Skeletal muscle cell (primary cell): ENCODE measurements around the gene PIP5K1B.

Experiments used
- DNase-seq: peaks from one replicate; pipeline ENCODE4 v3.0.0-alpha.2; 2010; ENCODE audit warnings: low read depth
- H3K4me3 ChIP-seq: 2 replicates; pipeline ENCODE4 v1.5.1; 2011; ENCODE audit warnings: low read depth, mild to moderate bottlenecking, control low read depth, low read length, moderate library complexity

PIP5K1B gene

GRCh38 chr9:68706363-68707201 lies 1.5 kb downstream of the PIP5K1B start:
- no peak overlapping the region for H3K4me3 ChIP-seq
- DNase-seq: no peak

- H3K4me3 ChIP-seq: no peak overlapping the region
- no peak for DNase-seq
Measured at GRCh38 chr9:68707801-68708488, 2.9 kb downstream of the PIP5K1B start.

GRCh38 chr9:68708513-68708912 lies 3.5 kb downstream of the PIP5K1B start:
- H3K4me3 ChIP-seq: no peak overlapping the region
- DNase-seq: no peak

GRCh38 chr9:68709291-68710110 lies 4.5 kb downstream of the PIP5K1B start:
- no peak for DNase-seq

GRCh38 chr9:68710111-68710471 lies 5.1 kb downstream of the PIP5K1B start:
- no peak for DNase-seq
- no peak overlapping the region for H3K4me3 ChIP-seq

More at GRCh38 chr9:68709291-68710110, 4.5 kb downstream of the PIP5K1B start:
- H3K4me3 ChIP-seq: no peak overlapping the region

- no peak overlapping the region for H3K4me3 ChIP-seq
- no peak for DNase-seq
Measured at GRCh38 chr9:68711281-68711680, 6.2 kb downstream of the PIP5K1B start.

- H3K4me3 ChIP-seq: no peak overlapping the region
- DNase-seq: no peak
Measured at GRCh38 chr9:68711932-68712331, 6.9 kb downstream of the PIP5K1B start.

- H3K4me3 ChIP-seq: no peak overlapping the region
- no peak for DNase-seq
Measured at GRCh38 chr9:68714416-68715180, 9.6 kb downstream of the PIP5K1B start.

- DNase-seq: no peak
- H3K4me3 ChIP-seq: no peak overlapping the region
Measured at GRCh38 chr9:68715181-68715456, 10.1 kb downstream of the PIP5K1B start.

- DNase-seq: no peak
- H3K4me3 ChIP-seq: no peak overlapping the region
Measured at GRCh38 chr9:68717552-68718443, 12.8 kb downstream of the PIP5K1B start.

- DNase-seq: no peak
- no peak overlapping the region for H3K4me3 ChIP-seq
Measured at GRCh38 chr9:68719847-68720246, 14.8 kb downstream of the PIP5K1B start.

GRCh38 chr9:68720656-68721313 lies 15.7 kb downstream of the PIP5K1B start:
- no peak overlapping the region for H3K4me3 ChIP-seq
- no peak for DNase-seq

- no peak overlapping the region for H3K4me3 ChIP-seq
- DNase-seq: no peak
Measured at GRCh38 chr9:68721666-68722330, 16.8 kb downstream of the PIP5K1B start.

GRCh38 chr9:68725070-68725469 lies 20.0 kb downstream of the PIP5K1B start:
- no peak overlapping the region for H3K4me3 ChIP-seq
- DNase-seq: no peak

- no peak overlapping the region for H3K4me3 ChIP-seq
- no peak for DNase-seq
Measured at GRCh38 chr9:68726489-68726888, 21.4 kb downstream of the PIP5K1B start.

- no peak for DNase-seq
- no peak overlapping the region for H3K4me3 ChIP-seq
Measured at GRCh38 chr9:68727636-68728035, 22.6 kb downstream of the PIP5K1B start.

- H3K4me3 ChIP-seq: no peak overlapping the region
- no peak for DNase-seq
Measured at GRCh38 chr9:68728731-68729130, 23.7 kb downstream of the PIP5K1B start.
